Astrocyte of the cerebellum (primary cell): ENCODE data around the gene KXD1.
A peak's percentile ranks its signal among the peaks of the same experiment; 100 is the strongest.

Experiments
- DNase-seq: peaks from one replicate; pipeline ENCODE4 v3.0.0-alpha.2; 2011; ENCODE audit warnings: low read depth
- H3K4me3 ChIP-seq: 2 replicates; pipeline ENCODE4 v1.5.1; 2011; ENCODE audit warnings: mild to moderate bottlenecking, low read depth, low read length, moderate library complexity
- in situ Hi-C: cut with HindIII; loops from 2 replicates; pipeline ENCODE4 v1.10.0; 2017; ENCODE audit warnings: low sequenced_read_pairs
- TF ChIP-seq, protein P1 (sequence below): IDR thresholded peaks from 2 replicates; pipeline ENCODE4 v1.5.1; 2012; ENCODE audit warnings: low read length, low read depth, moderate library complexity, mild to moderate bottlenecking; ENCODE audit errors: missing control alignments

KXD1 gene

GRCh38 chr19:18601875-18602274 is 44.2 kb downstream of the KXD1 start:
- TF ChIP-seq, protein P1, sequence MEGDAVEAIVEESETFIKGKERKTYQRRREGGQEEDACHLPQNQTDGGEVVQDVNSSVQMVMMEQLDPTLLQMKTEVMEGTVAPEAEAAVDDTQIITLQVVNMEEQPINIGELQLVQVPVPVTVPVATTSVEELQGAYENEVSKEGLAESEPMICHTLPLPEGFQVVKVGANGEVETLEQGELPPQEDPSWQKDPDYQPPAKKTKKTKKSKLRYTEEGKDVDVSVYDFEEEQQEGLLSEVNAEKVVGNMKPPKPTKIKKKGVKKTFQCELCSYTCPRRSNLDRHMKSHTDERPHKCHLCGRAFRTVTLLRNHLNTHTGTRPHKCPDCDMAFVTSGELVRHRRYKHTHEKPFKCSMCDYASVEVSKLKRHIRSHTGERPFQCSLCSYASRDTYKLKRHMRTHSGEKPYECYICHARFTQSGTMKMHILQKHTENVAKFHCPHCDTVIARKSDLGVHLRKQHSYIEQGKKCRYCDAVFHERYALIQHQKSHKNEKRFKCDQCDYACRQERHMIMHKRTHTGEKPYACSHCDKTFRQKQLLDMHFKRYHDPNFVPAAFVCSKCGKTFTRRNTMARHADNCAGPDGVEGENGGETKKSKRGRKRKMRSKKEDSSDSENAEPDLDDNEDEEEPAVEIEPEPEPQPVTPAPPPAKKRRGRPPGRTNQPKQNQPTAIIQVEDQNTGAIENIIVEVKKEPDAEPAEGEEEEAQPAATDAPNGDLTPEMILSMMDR = no peak
- in situ Hi-C loops = no loop called here
- H3K4me3 ChIP-seq = no peak overlapping the region
- no peak for DNase-seq

DNA sequence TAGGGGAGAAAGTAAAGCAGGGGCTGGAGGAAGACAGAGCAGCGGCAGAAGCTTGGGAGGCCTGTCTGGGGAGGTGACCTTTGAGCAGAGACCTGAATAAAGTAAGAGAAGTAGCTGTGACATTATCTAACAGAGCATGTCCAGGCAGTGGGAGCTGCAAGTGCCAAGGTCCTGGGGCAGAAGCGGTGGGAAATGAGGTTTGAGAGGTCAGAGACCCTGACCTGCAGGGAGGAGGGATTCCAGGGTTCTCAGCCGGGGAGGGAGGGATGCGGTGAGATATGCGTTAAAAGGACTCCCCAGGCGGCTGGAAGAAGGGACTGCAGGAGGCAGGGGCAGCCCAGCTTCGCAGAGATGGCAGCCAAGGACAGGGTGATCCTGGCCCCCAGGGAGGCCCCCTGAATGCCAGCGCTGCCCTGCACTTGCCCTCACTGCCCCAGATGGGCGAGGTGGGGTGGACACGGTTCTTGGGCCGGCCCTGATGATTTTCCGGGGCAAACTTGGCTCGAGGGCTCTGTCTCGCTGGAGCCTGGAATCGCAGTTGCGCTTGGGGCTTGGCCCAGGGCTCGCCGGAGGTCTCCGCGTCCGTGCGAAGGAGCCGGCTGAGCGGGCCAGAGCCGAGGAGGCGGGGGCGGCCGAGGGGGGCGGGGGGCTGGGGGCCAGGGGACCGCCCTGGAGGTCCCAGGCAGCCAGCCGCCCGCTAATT is 45.7 kb downstream of the KXD1 start:
- in situ Hi-C loops = no loop called here
- no peak for DNase-seq
- H3K4me3 ChIP-seq = no peak overlapping the region
- TF ChIP-seq, protein P1 = peak; percentile 41

GRCh38 chr19:18603958-18604819 is 46.5 kb downstream of the KXD1 start:
- DNase-seq = no peak
- TF ChIP-seq, protein P1 = no peak
- H3K4me3 ChIP-seq = no peak overlapping the region
- in situ Hi-C loops = no loop called here

- in situ Hi-C loops = no loop called here
- TF ChIP-seq, protein P1 = no peak
- no peak overlapping the region for H3K4me3 ChIP-seq
- DNase-seq = no peak
Measured at GRCh38 chr19:18604820-18605159, 47.1 kb downstream of the KXD1 start.

- TF ChIP-seq, protein P1 = no peak
- H3K4me3 ChIP-seq = no peak overlapping the region
- in situ Hi-C loops = no loop called here
- DNase-seq = no peak
Measured at GRCh38 chr19:18605196-18605545, 47.5 kb downstream of the KXD1 start.

GRCh38 chr19:18605546-18606280 is 48.0 kb downstream of the KXD1 start:
- in situ Hi-C loops = no loop called here
- TF ChIP-seq, protein P1 = no peak
- H3K4me3 ChIP-seq = no peak overlapping the region
- DNase-seq = no peak
